GM19193 (cell line): ENCODE results near the gene SPEM2.

Source experiments
- POLR2A ChIP-seq: IDR thresholded peaks from 4 replicates; pipeline ENCODE4 v1.6.1; 2011; ENCODE audit not compliant: insufficient read depth, insufficient read length; ENCODE audit errors: extremely low read depth

SPEM2 gene

GRCh38 chr17:7408252-7408727, 17.1 kb upstream of the SPEM2 start:
- no peak for TF ChIP-seq POLR2A

- TF ChIP-seq POLR2A: no peak
Observed at GRCh38 chr17:7408863-7409262, 16.6 kb upstream of the SPEM2 start.

GRCh38 chr17:7409716-7410115, 15.7 kb upstream of the SPEM2 start:
- TF ChIP-seq POLR2A: no peak

GRCh38 chr17:7410634-7411426, 14.6 kb upstream of the SPEM2 start:
- TF ChIP-seq POLR2A: no peak

GRCh38 chr17:7411427-7411750, 14.0 kb upstream of the SPEM2 start:
- no peak for TF ChIP-seq POLR2A

GRCh38 chr17:7413346-7413985, 11.9 kb upstream of the SPEM2 start:
- no peak for TF ChIP-seq POLR2A

- no peak for TF ChIP-seq POLR2A
Observed at GRCh38 chr17:7414837-7415236, 10.6 kb upstream of the SPEM2 start.

DNA sequence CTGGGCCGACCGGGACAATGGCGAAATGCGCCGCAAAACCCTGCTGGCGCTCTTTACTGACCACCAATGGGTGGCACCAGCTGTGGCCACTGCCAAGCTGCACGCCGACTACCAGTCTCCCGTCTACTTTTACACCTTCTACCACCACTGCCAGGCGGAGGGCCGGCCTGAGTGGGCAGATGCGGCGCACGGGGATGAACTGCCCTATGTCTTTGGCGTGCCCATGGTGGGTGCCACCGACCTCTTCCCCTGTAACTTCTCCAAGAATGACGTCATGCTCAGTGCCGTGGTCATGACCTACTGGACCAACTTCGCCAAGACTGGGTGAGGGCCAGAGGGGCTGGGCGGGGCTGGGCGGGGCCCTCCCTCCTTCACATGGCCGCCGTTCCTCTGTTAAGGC, 9.6 kb upstream of the SPEM2 start:
- no peak for TF ChIP-seq POLR2A

GRCh38 chr17:7416323-7416722, 9.1 kb upstream of the SPEM2 start:
- no peak for TF ChIP-seq POLR2A

- TF ChIP-seq POLR2A: no peak
Observed at GRCh38 chr17:7417056-7417655, 8.3 kb upstream of the SPEM2 start.

DNA sequence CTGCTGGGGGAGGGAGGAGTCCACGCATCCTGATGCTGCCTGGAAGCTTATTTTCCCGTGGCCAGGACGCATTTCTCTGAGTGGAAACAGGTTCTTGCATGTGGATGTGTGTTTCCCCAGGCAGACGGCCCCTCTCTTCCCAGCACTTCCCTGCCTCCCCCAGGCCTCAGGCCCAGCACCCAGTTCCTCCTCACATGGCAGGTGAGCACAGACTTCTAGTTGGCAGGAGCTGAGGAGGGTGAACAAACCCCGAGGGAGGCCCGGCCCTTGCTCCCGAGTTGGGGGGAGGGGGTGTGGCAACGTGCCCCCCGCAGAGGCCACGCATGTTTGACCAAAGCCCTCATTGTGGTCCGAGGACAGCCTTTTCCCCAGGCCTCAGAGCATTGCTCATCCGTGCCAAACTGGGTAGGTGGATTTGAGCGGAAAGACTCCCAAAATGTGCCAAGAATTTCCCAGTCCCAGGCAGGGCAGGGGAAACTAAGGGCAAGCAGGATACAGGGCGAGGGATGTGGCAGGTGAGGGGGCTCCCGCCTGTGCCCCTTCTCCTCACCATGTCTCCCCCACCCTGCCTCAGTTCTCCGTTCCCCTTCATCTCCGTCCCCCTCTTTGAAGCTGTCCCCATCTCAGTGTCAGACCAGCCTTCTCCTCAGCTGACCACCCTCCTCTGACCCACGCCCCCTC, 6.8 kb upstream of the SPEM2 start:
- TF ChIP-seq POLR2A: no peak

DNA sequence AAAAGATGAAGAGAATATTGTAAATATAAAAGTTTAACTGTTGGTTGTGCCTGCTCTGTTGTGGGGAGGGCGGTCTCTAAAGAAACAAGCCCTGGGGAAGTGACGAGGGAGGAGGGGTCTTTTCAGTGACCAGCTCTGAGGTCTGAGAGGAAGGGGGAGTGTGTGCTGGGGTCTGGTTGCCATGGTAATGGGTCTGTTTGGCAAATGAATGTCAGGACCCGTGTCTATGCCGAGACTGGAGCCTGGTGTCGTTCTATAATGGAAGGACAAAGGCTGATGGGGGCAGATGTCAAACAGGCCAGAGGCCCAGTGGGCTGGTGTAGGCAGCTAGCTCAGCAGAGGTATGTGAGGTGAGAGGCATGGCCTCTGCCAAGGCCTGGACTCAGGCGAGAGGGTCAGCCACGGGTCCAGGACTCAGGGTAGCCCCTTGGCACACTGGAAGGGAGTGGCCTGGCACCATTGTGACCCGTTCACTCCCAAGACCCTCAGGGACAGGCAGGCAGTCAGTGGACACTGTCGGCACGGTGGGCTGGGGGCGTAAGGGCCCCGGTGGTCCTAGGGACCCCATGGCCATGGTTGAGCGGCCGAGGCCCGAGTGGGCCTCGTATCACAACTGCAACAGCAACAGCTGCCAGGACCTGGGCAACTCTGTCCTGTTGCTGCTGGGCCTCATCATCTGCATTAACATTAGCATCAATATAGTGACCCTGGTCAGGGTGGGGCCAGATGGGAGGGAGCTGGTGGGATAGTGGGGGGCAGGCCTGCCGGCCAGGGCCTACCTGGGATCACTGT, 5.4 kb upstream of the SPEM2 start, which contains the start of gene SPEM1:
TSS of gene SPEM1 (plus strand) at position 506 of the 792 bp plus-strand sequence. CDS start at position 567, 61 bp downstream.
- no peak for TF ChIP-seq POLR2A

- no peak for TF ChIP-seq POLR2A
Observed at GRCh38 chr17:7421186-7421585, 4.2 kb upstream of the SPEM2 start.

DNA sequence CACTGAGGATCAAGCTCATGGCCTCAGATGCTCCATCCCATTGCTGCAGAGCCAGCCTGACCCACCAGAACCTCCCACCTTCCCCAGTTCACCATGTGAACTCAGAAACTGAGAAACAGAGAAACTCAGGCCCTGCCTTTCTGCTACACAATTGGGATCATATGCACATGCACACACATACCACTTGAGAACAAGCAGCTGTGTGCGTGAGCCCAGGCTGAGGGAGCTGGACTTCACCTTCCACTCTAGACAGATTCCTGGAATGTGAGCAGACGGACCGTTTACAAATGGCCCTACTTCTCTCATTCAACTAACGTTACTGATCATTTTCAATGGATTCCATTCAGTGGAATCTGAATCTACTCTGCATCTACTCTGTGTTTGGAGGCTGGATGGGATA, 1.7 kb upstream of the SPEM2 start:
- TF ChIP-seq POLR2A: no peak
